H1 (cell line): ENCODE results near the gene ANKRD11. TPM values are rescaled to one million over a fixed set of nuclear protein-coding genes. Genes with fewer than 3 reads are reported as not detected.
"Not testable (repeated sequence)": the region's sequence is repeated elsewhere in the genome, so short reads cannot be mapped to it uniquely, and the experiment has no call there.

Source experiments
- CTCF ChIA-PET: fragments of 300-600 bp; sonication (Branson Sonifier 250); formaldehyde crosslinking; loops from one replicate; lab custom pipeline; 2021; ENCODE audit not compliant: partially characterized antibody; lab: Charles Lee
- POLR2A ChIA-PET: fragments of 300-600 bp; sonication (Branson Sonifier 250); formaldehyde crosslinking; loops from one replicate; lab custom pipeline; 2021; ENCODE audit warnings: inconsistent platforms; ENCODE audit not compliant: partially characterized antibody; lab: Charles Lee
- DNase-seq, 2 experiments: peaks; one replicate each; pipeline versions ENCODE4 v3.0.0 to v3.0.0-alpha.2; 2010 to 2022; ENCODE audit warnings: low spot score in 2 of 2, low read depth in 1 of 2, mixed read lengths in 1 of 2
- FAIRE-seq: peaks from 2 replicates; lab custom pipeline; 2011; peaks lifted over from hg19 to GRCh38; lab: Jason Lieb, UNC
- H2AFZ ChIP-seq: 2 replicates; pipeline ENCODE4 v1.8.1; 2012; ENCODE audit warnings: low read length, inconsistent platforms
- H2AK5ac ChIP-seq: 2 replicates; pipeline ENCODE4 v1.6.1; 2013; ENCODE audit warnings: low read depth, low read length
- H2BK120ac ChIP-seq: replicated peaks from 2 replicates; pipeline ENCODE3; 2013; ENCODE audit warnings: low read depth, low read length, inconsistent platforms
- H2BK12ac ChIP-seq: 2 replicates; pipeline ENCODE4 v1.6.1; 2013; ENCODE audit warnings: low read depth, low read length
- H2BK15ac ChIP-seq: 2 replicates; pipeline ENCODE4 v1.6.1; 2013; ENCODE audit warnings: low read length
- H2BK20ac ChIP-seq: 2 replicates; pipeline ENCODE4 v1.6.1; 2013; ENCODE audit warnings: low read length
- H2BK5ac ChIP-seq: 2 replicates; pipeline ENCODE4 v1.6.1; 2013; ENCODE audit warnings: low read depth, low read length
- H3K14ac ChIP-seq: 2 replicates; pipeline ENCODE4 v1.6.1; 2013; ENCODE audit warnings: inconsistent platforms; ENCODE audit not compliant: insufficient read length
- H3K18ac ChIP-seq: 2 replicates; pipeline ENCODE4 v1.6.1; 2013; ENCODE audit warnings: low read length; ENCODE audit errors: extremely low read depth
- H3K23ac ChIP-seq: 2 replicates; pipeline ENCODE4 v1.6.1; 2013; ENCODE audit warnings: inconsistent platforms; ENCODE audit not compliant: insufficient read length
- H3K23me2 ChIP-seq: 2 replicates; pipeline ENCODE4 v1.6.1; 2013; ENCODE audit warnings: low read depth, low read length
- H3K27ac ChIP-seq: 2 replicates; pipeline ENCODE4 v1.6.1; 2011; ENCODE audit warnings: low read depth, low read length, inconsistent platforms
- H3K27me3 ChIP-seq, 4 experiments: replicated peaks in 1 of 4; 1 replicate in 1 of 4; 2 replicates in 3 of 4; pipeline versions ENCODE4 v1.6.1 to v1.8.1; 2011 to 2013; ENCODE audit warnings: low read length in 3 of 4, mild to moderate bottlenecking in 3 of 4, inconsistent platforms in 2 of 4, mixed read lengths in 2 of 4, moderate library complexity in 1 of 4; ENCODE audit not compliant: control insufficient read depth in 3 of 4, insufficient read depth in 3 of 4; ENCODE audit errors: extremely low read depth in 1 of 4
- H3K36me3 ChIP-seq, 4 experiments: 2 replicates each; pipeline versions ENCODE4 v1.6.1 to v1.8.1; 2011 to 2013; ENCODE audit warnings: mild to moderate bottlenecking in 4 of 4, low read length in 3 of 4, moderate library complexity in 2 of 4, control low read depth in 1 of 4, inconsistent platforms in 1 of 4; ENCODE audit not compliant: insufficient read depth in 4 of 4, control insufficient read depth in 2 of 4
- H3K4ac ChIP-seq: replicated peaks from 2 replicates; pipeline ENCODE3; 2013; ENCODE audit warnings: low read length, low read depth, mixed read lengths, inconsistent platforms; ENCODE audit not compliant: insufficient read length
- H3K4me1 ChIP-seq, 4 experiments: replicated peaks in 1 of 4; 1 replicate in 1 of 4; 2 replicates in 3 of 4; pipeline versions ENCODE4 v1.6.1 to v1.8.1; 2011 to 2013; ENCODE audit warnings: low read length in 3 of 4, inconsistent platforms in 2 of 4, mixed read lengths in 1 of 4; ENCODE audit not compliant: insufficient read depth in 4 of 4, control insufficient read depth in 3 of 4
- H3K4me2 ChIP-seq, 2 experiments: 2 replicates each; pipeline versions ENCODE4 v1.6.1 to v1.8.1; 2011 to 2013; ENCODE audit warnings: low read depth in 2 of 2, low read length in 2 of 2, control low read depth in 1 of 2, inconsistent platforms in 1 of 2, mild to moderate bottlenecking in 1 of 2; ENCODE audit not compliant: insufficient read depth in 1 of 2
- H3K4me3 ChIP-seq, 4 experiments: fragments of 200-600, 300-600 bp in 1 of 4; sonication (generic), shearing (Covaris generic), sonication (Bioruptor Twin) in 1 of 4; 2 replicates each; pipeline versions ENCODE4 v1.5.1 to v1.8.1; 2011 to 2016; ENCODE audit warnings: low read length in 4 of 4, low read depth in 3 of 4, control low read depth in 2 of 4, inconsistent platforms in 2 of 4, mild to moderate bottlenecking in 2 of 4, mixed read lengths in 1 of 4, moderate library complexity in 1 of 4; ENCODE audit not compliant: insufficient read depth in 2 of 4; ENCODE audit errors: extremely low read depth in 1 of 4
- H3K56ac ChIP-seq: replicated peaks from 2 replicates; pipeline ENCODE3; 2013; ENCODE audit warnings: low read depth, mild to moderate bottlenecking, mixed read lengths, low read length, inconsistent platforms; ENCODE audit not compliant: insufficient read length
- H3K79me1 ChIP-seq: 2 replicates; pipeline ENCODE4 v1.6.1; 2013; ENCODE audit warnings: low read depth, low read length, control low read depth
- H3K79me2 ChIP-seq, 2 experiments: 2 replicates each; pipeline versions ENCODE4 v1.6.1 to v1.8.1; 2012 to 2013; ENCODE audit warnings: low read length in 2 of 2, mild to moderate bottlenecking in 2 of 2, inconsistent platforms in 1 of 2; ENCODE audit not compliant: insufficient read depth in 2 of 2, control insufficient read depth in 1 of 2
- H3K9ac ChIP-seq, 4 experiments: replicated peaks in 1 of 4; 1 replicate in 1 of 4; 2 replicates in 3 of 4; pipeline versions ENCODE4 v1.6.1 to v1.8.1; 2011 to 2013; ENCODE audit warnings: low read depth in 3 of 4, low read length in 3 of 4, control low read depth in 2 of 4, mild to moderate bottlenecking in 2 of 4, moderate library complexity in 2 of 4, inconsistent platforms in 1 of 4; ENCODE audit errors: extremely low read depth in 1 of 4
- H3K9me3 ChIP-seq, 2 experiments: 2 replicates each; pipeline versions ENCODE4 v1.6.1 to v1.8.1; 2012 to 2013; ENCODE audit warnings: mild to moderate bottlenecking in 2 of 2, moderate library complexity in 2 of 2, control low read depth in 1 of 2, inconsistent platforms in 1 of 2, low read depth in 1 of 2, low read length in 1 of 2, mixed read lengths in 1 of 2; ENCODE audit not compliant: insufficient read depth in 2 of 2
- H4K20me1 ChIP-seq, 2 experiments: replicated peaks in 1 of 2; 2 replicates each; pipeline versions ENCODE3 to v1.8.1; 2011 to 2013; ENCODE audit warnings: inconsistent platforms in 2 of 2, low read length in 2 of 2, mild to moderate bottlenecking in 1 of 2; ENCODE audit not compliant: insufficient read depth in 2 of 2, control insufficient read depth in 1 of 2
- H4K5ac ChIP-seq: 2 replicates; pipeline ENCODE4 v1.6.1; 2013; ENCODE audit warnings: low read length, low read depth, mixed read lengths, inconsistent platforms; ENCODE audit not compliant: insufficient read length
- H4K8ac ChIP-seq: 2 replicates; pipeline ENCODE4 v1.8.0; 2013; ENCODE audit warnings: mild to moderate bottlenecking, moderate library complexity, low read length, inconsistent platforms; ENCODE audit not compliant: insufficient read depth; ENCODE audit errors: extremely low read depth
- H4K91ac ChIP-seq: replicated peaks from 2 replicates; pipeline ENCODE3; 2013; ENCODE audit warnings: low read length, mixed read lengths, inconsistent platforms; ENCODE audit not compliant: insufficient read length
- WGBS, 2 experiments: shearing (Covaris generic) in 1 of 2; methylation state at CpG; one replicate each; pipeline versions ENCODE4 v1.1.6 to v1.1.7; 2013 to 2015; ENCODE audit warnings: low lambda C conversion rate in 2 of 2, mixed read lengths in 2 of 2, inconsistent platforms in 1 of 2, low coverage in 1 of 2, missing lambda C conversion rate in 1 of 2; ENCODE audit not compliant: insufficient replicate concordance in 2 of 2, insufficient coverage in 1 of 2, insufficient read length in 1 of 2; ENCODE audit errors: extremely low coverage in 1 of 2, missing lambda C conversion rate in 1 of 2; 5-methylcytosine and 5-hydroxymethylcytosine counted together
- polyA plus RNA-seq, 7 experiments: library from polyadenylated mRNA; depleted of rRNA in 3 of 7; stranded (reverse) in 5 of 7; unstranded in 2 of 7; fragments of >200 nt in 5 of 7; fragments of 200-250 nt in 2 of 7; gene quantifications; 1 replicate in 5 of 7; 2 replicates in 1 of 7; 4 replicates in 1 of 7; pipeline versions ENCODE4 v1.2.1 to v1.2.3, GENCODE V29; 2011 to 2013; ENCODE audit warnings: missing spikeins in 2 of 7, mixed read lengths in 2 of 7
- total RNA-seq: library from RNA; stranded (reverse); fragmentation: NEBNext Ultra II Directional; extraction: Animal tissue kit (Norgen Biotek cat#: 25700); gene quantifications from 2 replicates; pipeline ENCODE4 v1.2.1, GENCODE V29; 2021

ANKRD11 gene
- total and polyA plus RNA-seq, 2 of the 8 experiments (the other 6 are each of a cell fraction or from before 2014, with no cell fraction given) = 46.5 to 142 TPM

- Histone ChIP-seq H3K4me1 (peaks cover 0 to 31% (median 21%) of the 10 kb centered on the region in 4 experiments; a peak in 6 of 7 replicates), H4K20me1 (peaks cover 29 to 40% of the 10 kb centered on the region in 2 experiments), H3K79me1 (peaks cover 30% of the 10 kb centered on the region), H3K36me3 (peaks cover 3 to 12% (median 9%) of the 10 kb centered on the region in 4 experiments; a peak in 5 of 8 replicates), H3K79me2 (peaks cover 0 to 92% of the 10 kb centered on the region in 2 experiments; a peak in 2 of 4 replicates)
- FAIRE-seq, H2BK20ac ChIP-seq, DNase-seq, H4K91ac ChIP-seq, H3K23ac ChIP-seq, H3K4me3 ChIP-seq, H3K4ac ChIP-seq, H2BK12ac ChIP-seq, H3K23me2 ChIP-seq, H2BK120ac ChIP-seq, H3K14ac ChIP-seq, POLR2A ChIA-PET, H3K4me2 ChIP-seq, H3K56ac ChIP-seq, H2BK15ac ChIP-seq, H3K27me3 ChIP-seq, H4K5ac ChIP-seq, H3K9ac ChIP-seq, H2AK5ac ChIP-seq, H2BK5ac ChIP-seq, H2AFZ ChIP-seq, H4K8ac ChIP-seq, H3K27ac ChIP-seq, H3K18ac ChIP-seq, H3K9me3 ChIP-seq: not testable (repeated sequence)
- CTCF ChIA-PET = interaction anchor here (1.4 to 4.6 kb wide), 3 partner anchors 9 to 166 kb away, joined by 3 to 40 read pairs (median 4); no protein-coding TSS in a partner anchor
- WGBS, 2 experiments = 85% methylated on average over 10 of the region's 10 CpGs; no CpG with 5 or more reads in 1 of the 2 experiments
Measured at GRCh38 chr16:89299357-89300111, 190.8 kb downstream of the ANKRD11 start.
